Activated CD4-positive, alpha-beta T cell treated with anti-CD3 and anti-CD28 coated beads, Interleukin-2, amount 50 U/mL, for 4 hours (primary cell): ENCODE data around the gene STK32A.

Source experiments
- DNase-seq, 2 experiments: peaks; one replicate each; pipeline ENCODE4 v3.0.0-alpha.2; 2020

Gene STK32A

GRCh38 chr5:147396070-147396823 is 161.4 kb downstream of the STK32A start:
- no peak for DNase-seq

DNA sequence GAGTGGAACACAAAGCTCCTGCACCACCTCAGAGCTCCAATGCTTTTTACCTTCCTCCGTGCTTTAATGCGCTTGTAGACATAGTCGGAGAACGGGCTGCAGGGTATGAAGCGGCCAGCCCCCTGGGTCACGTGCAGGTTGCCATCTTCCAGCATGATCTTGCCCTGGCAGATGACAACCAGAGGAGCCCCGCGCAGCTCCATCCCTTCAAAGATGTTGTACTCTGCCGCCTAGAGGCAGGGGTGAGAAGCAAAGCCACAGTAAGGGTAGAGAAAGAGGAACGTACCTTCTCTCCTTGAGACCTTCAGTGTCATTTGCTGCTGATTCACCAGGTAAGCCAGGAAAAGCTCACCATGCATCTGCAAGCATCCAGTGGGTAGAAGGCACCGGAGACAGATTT is 162.8 kb downstream of the STK32A start:
- no peak for DNase-seq

DNA sequence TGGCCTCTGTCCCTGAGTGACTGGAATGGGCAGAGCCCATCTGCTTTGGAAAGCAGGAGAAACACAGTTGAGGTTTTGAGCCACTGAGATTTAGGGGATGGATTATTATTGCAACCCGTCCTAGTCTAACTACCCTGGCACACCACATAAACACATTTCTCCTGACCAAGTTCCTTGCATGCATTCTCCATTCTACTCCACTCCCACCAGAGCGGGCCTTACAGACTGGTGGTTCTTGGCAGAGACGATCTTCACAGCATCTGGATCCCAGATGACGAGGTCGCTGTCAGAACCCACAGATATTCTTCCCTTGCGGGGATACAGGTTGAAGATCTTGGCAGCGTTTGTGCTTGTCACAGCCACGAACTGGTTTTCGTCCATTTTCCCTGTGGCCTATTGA is 164.0 kb downstream of the STK32A start:
- DNase-seq: no peak

DNA sequence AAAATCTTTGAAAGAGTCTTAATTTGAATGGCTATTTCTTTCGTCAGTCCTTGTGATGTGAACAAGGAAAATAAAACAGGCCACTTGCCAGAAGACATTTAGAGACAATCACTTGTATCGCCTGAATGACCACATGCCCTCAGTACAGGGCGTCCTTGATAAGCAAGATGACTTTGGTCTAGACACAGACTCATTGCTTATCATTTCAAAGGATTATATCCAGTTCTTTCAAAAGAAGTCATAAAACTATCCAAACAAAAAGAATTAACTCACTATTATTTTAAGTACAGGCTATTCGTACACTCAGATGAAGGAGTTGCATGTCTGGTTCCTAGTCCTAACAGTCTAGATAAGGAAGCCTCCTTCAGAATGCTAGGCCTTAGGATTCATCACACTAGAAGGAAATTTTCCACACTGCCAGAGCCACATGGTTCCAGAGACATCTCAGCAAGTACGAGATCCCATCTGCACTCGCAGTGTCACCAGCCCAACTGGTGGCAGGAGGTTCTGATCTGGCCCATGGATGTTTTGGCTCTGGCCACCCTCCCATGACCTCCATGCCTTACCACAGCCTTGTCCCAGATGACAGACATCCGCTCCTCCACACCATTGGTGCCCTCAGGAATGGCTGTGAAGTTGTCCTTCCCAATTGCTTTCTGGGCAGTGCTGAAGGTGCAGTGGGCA is 165.4 kb downstream of the STK32A start:
- no peak for DNase-seq

- no peak for DNase-seq
These were observed 166.1 kb downstream of the STK32A start for GRCh38 chr5:147400881-147401280.

GRCh38 chr5:147403651-147404640 is 169.1 kb downstream of the STK32A start:
- DNase-seq: no peak

- no peak for DNase-seq
These were observed 169.9 kb downstream of the STK32A start for GRCh38 chr5:147404706-147405105.

DNA sequence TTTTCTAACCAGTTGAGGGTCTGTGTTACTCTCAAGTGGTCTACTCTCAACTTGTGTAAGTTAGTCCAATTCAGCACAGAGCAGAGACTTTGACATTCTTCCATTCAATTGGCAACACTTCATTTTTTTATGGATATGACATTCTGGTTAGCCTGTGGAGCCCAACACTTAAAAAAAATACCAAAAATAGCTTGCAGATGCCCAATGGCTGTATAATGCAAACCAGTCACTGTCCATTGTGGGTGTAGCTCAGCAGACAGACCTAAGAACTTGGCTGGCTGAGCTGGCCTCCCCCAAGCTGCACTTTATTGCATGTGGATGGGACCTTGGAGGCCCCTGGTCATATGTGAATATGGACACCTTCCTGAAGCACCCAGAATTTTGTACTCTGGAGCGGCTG is 171.8 kb downstream of the STK32A start:
- no peak for DNase-seq

- no peak for DNase-seq
These were observed 172.4 kb downstream of the STK32A start for GRCh38 chr5:147407094-147407681.

DNA sequence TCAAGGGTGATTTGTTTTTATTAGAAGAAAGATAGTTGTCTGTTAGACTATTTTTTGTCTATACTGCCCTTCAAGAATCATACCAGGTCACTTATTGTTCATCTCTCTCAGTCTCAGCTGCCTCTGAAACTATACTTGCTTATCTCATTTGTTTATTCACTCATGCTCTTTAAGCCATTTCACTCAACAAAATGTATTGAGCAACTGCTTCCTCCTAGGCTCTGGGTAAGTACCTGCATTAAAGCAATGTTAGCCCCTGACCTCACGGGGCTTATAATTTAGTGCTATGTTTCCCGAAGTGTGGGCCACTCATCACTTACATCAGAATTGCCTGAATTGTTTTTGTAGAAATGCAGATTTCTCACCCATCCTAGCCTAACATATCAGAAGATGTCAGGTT is 174.2 kb downstream of the STK32A start:
- no peak for DNase-seq

- DNase-seq: no peak
These were observed 175.9 kb downstream of the STK32A start for GRCh38 chr5:147410496-147411358.

- no peak for DNase-seq
These were observed 176.8 kb downstream of the STK32A start for GRCh38 chr5:147411359-147412319.

GRCh38 chr5:147412561-147412960 is 177.7 kb downstream of the STK32A start:
- DNase-seq: no peak

DNA sequence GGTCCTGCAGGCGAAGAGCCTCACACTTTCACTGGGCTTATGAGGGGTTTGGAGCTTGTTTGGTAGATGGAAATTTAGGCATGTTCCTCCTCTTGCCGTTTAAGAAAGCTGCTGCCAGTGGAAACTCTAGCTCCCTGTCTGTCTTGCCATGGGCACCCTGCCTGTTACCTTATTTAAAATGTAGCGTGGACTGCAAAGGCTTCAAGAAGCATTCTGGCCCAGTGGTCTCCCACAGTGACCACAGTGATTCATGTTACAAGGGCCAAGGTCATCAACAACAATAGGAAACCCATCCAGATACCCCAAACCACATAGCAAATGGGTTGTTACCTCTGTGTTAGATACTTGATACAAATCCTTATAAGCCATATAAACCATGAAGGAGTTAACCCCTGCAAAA is 178.4 kb downstream of the STK32A start:
- DNase-seq: no peak

GRCh38 chr5:147415651-147416050 is 180.8 kb downstream of the STK32A start:
- DNase-seq: no peak

- DNase-seq: no peak
These were observed 182.4 kb downstream of the STK32A start for GRCh38 chr5:147417135-147417813.

DNA sequence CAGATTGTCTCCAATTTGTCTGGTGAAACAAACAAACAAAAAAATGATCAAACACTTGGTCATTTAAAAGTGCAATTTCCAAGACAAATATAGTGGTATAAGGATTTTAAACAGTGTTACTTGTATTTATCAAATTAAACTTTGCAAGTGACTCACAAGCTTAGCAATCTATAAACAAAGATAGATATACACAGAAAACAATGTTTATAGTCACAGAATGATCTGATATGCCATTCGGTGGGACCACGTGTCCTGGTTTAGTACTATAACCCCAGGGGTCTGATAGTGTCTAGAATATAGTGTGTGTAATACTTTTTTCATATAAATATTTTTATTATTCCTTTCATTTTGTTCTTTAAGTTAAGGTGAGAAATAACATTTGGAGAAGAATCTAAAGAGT is 183.8 kb downstream of the STK32A start:
- no peak for DNase-seq

- no peak for DNase-seq
These were observed 192.0 kb downstream of the STK32A start for GRCh38 chr5:147426640-147427327.
